HG03060 (cell line): Measurements from ENCODE around the gene INTS1.

Source experiments
- ATAC-seq: cut with Tn5 transposase; IDR thresholded peaks from one replicate; pipeline ENCODE4 v1.9.1; 2021; ENCODE audit warnings: low read depth, moderate number of reproducible peaks; ENCODE audit not compliant: unreplicated experiment

INTS1 gene

GRCh38 chr7:1434891-1435670, 69.1 kb downstream of the INTS1 start:
- ATAC-seq = no peak

DNA sequence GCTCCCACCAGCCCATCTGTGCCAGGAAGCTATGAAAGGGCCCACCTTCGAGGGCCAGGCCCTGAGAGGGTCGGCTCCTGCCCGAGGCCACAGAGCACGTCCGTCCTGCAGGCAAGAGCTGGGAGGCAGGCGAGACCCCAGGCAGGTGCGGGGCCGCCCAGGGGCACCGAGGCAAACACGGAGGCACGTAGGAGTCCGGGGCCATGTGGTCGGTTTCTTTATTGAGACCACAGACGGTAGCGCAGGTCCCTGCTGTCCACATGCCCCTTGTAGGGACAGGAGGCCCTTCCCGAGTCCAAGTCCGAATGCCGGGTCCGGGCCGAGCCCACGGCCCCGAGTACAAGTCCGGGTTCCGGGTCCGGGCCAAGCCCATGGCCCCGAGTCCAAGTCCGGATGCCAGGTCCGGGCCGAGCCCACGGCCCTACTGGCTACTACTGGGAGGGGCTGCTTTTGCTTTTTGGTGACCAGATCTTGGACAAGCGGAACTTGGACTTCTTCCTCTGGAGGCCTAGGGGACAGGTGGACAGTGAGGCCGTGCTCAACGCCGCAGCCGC, 69.9 kb downstream of the INTS1 start:
- no peak for ATAC-seq

- no peak for ATAC-seq
Observed at GRCh38 chr7:1433128-1433920, 70.9 kb downstream of the INTS1 start.

GRCh38 chr7:1432411-1433082, 71.6 kb downstream of the INTS1 start:
- ATAC-seq = no peak

DNA sequence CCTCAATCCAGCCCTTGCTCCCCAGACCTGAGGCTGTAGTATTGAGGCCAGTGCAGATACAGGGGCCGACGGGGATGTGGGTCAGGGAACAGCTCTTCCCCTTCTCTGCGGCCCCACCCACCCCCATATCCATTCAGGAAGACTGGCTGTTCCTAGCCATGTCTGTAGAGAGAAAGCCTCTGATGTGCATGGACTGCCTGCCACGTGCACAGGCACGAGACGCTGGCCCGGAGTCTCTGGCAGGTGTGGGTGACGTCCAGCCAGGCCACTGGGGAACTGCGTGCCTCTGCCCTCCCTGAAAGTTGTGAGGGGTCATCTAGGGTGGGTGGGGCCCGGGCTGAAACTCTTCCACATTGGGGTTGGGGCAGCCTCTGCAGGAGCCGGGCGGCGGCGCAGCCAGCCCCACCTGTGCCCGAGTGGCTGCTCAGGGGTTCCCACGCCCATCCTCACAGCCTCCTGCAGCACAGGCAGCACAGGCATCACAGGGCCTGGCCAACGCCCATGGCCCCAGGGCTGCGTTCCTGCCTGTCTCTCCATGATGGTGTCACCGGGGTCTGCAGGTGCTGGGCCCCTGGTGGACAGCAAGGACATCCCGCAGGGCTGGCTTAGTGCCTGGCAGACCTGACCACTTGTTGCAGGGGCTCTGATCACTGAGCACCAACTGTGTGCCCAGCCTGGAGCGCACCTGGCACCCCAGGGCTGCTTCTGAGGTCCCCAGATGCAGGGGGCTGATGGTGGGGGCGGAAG, 72.4 kb downstream of the INTS1 start:
- ATAC-seq = no peak

GRCh38 chr7:1431226-1431625, 73.0 kb downstream of the INTS1 start:
- no peak for ATAC-seq

DNA sequence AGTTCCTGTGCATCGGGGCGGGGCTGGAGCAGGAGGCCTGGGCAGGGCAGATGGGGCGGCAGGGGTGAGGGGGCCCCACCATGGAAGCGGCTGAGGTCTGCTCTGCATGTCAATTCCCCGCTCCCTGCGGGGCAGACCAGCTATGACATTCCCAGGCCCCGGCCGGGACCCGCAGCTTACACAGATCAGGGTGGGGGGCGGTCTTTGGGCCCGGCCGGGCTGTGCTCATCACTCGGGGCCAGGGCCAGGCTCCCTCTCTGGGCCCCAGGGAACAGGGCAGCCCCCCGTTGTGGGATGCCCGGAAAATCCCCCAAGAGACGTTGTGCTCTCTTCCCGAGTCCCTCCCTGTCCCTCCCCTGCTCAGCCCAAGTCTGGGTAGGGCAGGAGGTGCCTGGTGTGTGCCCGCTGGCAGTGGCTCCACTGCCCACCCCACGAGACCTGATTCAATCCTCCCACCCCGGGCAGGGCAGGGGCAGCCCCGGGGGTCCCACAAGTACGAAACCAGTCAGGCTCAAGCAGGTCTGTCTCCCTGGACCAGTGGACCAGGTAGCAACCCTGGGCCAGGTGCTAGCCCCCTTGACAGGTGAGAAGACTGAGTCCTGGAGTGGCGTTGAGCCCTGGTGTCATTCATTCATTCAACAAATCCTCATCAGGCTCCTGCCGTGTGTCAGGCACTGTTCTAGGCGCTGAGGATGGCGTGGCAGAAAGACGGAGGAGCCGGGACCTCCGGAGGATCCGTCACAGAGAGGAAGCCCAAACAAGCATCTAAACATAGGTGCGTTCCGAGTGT, 73.9 kb downstream of the INTS1 start:
- ATAC-seq = no peak

DNA sequence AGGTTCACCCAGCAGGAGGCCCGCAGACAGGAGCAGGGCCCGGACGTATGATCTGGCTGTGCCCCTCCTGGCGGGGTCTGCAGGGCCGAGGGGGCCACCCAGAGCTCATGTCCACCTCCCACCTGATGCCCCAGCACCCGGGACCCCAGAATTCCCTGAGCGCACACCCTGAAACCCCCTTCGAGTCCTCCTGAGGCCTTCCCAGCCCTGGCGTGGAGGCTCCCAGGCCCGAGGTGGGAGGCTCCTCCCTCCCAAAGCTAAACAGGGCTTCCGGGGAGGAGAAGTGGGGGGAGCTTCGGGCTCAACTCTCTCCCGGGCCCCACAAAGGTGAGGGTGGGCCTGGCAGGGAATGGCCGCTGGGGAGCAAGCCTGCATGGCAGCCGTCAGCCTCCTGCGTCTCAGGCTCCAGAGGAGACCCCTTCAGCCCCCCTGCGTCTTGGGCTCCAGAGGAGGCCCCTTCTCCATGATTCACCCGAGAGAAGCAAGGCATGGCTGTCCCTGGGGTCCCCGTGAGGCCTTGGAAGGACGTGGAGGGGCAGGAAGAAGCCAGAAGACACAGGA, 75.2 kb downstream of the INTS1 start:
- ATAC-seq = no peak

DNA sequence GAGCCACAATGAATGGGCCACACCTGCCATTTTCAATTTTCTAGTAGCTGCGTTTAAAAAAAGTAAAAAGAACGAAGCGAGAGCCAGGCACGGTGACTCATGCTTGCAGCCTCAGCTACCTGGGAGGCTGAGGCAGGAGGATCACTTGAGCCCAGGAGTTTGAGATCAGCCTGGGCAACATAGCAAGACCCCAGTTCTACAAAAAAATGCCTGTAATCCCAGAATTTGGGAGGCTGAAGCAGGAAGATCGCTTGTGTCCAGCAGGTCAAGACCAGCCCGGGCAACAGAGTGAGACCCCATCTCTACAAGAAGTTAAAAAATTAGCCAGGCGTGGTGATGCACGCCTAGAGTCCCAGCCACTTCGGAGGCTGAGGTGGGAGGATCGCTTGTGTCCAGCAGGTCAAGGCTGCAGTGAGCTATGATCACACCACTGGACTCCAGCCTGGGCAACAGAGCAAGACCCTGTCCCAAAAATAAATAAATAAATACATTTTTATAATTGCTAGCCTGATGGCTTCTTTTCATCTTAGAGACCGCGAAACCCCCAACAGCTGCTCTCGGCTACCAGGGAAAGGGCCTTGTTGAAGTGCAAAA, 77.0 kb downstream of the INTS1 start:
- ATAC-seq = no peak

DNA sequence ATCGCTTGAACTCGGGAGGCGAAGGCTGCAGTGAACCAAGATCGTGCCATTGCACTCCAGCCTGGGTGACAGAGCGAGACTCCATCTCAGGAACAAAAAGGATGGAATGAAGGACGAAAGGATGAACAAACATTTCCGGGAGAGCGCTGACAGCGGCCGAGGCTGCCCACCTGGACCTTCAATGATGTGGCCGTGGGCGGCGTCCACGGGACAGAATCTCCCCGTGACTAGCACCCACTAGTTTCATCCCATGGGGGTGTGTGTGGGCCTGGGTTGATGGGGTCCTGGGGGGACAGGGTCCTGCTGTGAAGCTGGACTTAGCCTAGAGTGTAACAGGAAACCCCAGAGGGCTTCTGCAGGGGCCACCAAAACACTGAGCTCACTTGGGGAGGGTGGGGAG, 77.7 kb downstream of the INTS1 start:
- ATAC-seq = no peak

DNA sequence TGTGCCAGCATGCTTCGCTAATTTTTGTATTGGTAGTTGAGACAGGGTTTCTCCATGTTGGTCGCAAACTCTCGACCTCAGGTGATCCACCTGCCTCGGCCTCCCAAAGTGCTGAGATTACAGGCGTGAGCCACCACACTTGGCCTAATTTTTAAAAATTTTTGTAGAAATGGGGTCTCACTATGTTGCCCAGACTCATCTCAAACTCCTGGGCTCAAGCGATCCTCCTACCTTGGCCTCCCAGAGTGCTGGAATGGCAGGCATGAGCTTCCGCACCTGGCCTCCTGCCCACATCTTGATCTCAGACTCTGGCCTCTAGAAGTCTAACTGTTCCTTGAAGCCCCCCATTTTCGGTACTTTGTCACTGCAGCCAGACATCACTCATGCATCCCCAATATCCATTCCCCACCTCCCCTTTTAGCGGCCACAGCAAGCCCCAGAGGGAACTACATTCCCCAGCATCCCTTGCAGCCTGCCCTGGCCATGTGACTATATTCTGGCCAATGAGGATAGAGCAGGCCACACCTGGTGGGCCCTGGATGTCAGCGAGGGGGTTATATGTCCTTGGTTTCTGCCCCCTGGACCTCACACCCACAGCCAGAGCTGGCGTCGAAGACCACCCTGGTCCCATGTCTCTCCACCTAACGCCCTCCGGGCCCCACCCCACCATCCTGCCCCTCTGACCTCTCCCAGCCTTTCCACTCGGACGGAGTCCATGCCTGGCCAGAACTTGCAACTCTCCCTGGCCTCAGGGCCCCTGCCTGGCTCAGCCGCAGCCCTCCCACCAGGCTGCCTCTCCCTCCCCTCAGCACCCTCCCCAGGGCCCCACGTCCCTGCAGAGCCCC, 78.7 kb downstream of the INTS1 start:
- no peak for ATAC-seq

DNA sequence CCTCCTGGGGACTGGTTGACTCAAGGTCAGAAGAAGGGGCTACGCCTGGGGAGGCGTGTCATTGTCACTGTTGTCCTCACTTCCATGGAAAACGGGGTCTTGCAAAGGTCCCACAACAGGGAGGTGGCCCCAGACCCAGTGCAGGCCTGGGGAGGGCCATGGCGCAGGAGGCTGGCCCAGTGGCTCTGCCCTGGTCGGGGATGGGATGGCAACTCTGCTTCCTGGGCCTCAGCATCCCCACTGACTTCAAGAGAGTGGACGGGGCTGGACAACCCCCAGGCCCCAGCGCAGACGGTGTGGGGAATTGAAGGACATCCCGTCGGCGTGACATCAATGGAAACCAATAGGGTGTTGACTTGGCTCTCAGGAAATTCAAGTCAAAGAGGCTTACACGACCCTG, 80.1 kb downstream of the INTS1 start:
- ATAC-seq = no peak

- ATAC-seq = no peak
Observed at GRCh38 chr7:1423264-1423811, 80.9 kb downstream of the INTS1 start.

DNA sequence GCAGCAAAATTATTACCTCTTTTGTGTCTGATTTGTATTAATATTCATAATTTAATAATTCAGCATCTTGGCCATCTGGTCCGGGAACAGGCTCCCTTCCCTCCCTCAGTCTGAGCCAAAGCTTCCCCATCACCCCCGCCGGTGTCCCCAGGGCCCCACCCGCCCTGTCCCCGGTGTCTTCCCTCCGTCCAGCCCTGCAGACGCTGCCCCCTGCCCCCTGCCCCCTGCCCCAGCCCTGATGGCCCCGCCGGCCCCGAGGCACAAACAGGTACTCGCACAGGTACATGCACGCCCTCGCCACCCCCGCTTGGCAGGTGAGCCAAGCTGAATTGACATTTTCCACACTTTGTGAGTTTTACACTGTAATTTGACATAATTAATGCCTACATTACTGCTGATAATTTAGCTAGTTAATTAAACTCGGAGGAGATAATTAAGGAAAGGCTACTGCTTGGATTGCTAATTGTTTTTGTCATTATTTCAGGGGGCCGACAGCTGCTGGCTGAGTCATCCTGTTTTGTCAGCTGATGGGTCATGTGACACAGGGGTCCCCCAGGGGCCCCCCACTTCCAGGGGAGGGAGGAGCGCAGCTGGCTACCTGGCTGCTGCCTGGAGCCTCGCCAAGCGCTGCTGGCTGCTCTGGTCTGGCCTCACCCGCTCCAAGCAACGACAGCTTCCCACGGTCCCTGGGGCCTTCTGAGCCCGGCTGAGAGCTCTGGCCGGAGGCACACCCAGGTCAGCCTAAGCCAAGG, 81.5 kb downstream of the INTS1 start:
- no peak for ATAC-seq

- no peak for ATAC-seq
Observed at GRCh38 chr7:1421946-1422345, 82.2 kb downstream of the INTS1 start.

DNA sequence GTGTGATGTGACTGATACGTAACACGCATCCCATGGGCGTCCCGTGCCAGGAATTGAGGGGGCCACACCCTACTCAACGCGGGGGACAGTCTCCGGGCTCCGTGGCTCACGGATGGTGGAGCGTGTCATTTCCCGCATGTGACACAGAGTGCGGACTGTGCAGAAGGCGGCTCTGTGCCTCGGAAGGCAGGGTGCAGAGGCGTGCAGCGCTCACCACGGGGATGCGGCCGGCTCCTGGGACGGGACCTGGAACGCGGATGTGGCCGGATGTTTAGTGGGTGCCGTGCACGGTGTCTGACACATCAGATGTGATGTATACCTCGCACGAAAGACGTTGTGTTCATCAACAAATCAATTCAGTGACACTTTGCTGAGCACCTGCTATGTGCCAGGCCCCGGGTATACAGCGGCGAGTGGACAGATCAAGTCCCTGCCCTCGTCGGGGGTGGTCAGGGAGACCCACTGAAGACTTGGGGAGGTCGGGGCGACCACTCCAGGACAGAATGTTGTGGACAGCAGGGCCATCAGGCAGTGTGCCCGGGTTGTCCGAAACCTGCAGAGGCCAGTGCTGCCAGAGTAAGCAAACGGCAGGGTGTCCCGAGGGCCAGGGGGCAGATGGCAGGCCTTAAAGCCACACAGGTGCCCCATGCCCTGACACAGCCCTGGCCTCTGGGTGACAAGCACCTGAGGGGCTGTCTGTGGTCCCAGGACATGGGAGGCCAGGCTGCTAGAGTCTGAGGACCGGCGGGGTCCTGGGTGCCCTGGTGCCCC, 83.0 kb downstream of the INTS1 start:
- no peak for ATAC-seq
